Endodermal cell (in vitro differentiated cells): ENCODE measurements around the gene ZMAT3. TPM values are rescaled to one million over a fixed set of nuclear protein-coding genes. Genes with fewer than 3 reads are reported as not detected.
A peak's percentile ranks its signal among the peaks of the same experiment; 100 is the strongest.
"Not testable (repeated sequence)": the region's sequence is repeated elsewhere in the genome, so short reads cannot be mapped to it uniquely, and the experiment has no call there.

Source experiments
- DNase-seq: peaks from one replicate; pipeline ENCODE4 v3.0.0-alpha.2; 2017
- H3K27ac ChIP-seq: 2 replicates; pipeline ENCODE4 v1.5.1; 2013; ENCODE audit warnings: mild to moderate bottlenecking, low read depth, low read length, moderate library complexity
- H3K27me3 ChIP-seq: 2 replicates; pipeline ENCODE4 v1.6.1; 2013; ENCODE audit warnings: mild to moderate bottlenecking, low read length, moderate library complexity; ENCODE audit not compliant: insufficient read depth, control insufficient read depth, poor library complexity, severe bottlenecking
- H3K36me3 ChIP-seq: 2 replicates; pipeline ENCODE4 v1.7.0; 2013; ENCODE audit warnings: mild to moderate bottlenecking, low read length, moderate library complexity; ENCODE audit not compliant: control insufficient read depth, insufficient read depth
- H3K4me1 ChIP-seq: one replicate; pipeline ENCODE4 v1.7.0; 2013; ENCODE audit warnings: low read length; ENCODE audit not compliant: control insufficient read depth, insufficient read depth
- H3K4me3 ChIP-seq: 2 replicates; pipeline ENCODE4 v1.5.1; 2013; ENCODE audit warnings: mild to moderate bottlenecking, low read length, moderate library complexity
- H3K9ac ChIP-seq: 2 replicates; pipeline ENCODE4 v1.6.1; 2013; ENCODE audit warnings: mild to moderate bottlenecking, low read length, moderate library complexity; ENCODE audit not compliant: poor library complexity, severe bottlenecking; ENCODE audit errors: extremely low read depth
- H3K9me3 ChIP-seq: 2 replicates; pipeline ENCODE4 v1.6.1; 2013; ENCODE audit warnings: mild to moderate bottlenecking, low read length, moderate library complexity; ENCODE audit not compliant: control insufficient read depth
- H3K27ac Mint-ChIP-seq: 2 replicates; pipeline ENCODE4 v1.8.0; 2020; ENCODE audit warnings: mixed read lengths
- H3K27me3 Mint-ChIP-seq: 2 replicates; pipeline ENCODE4 v1.8.0; 2021; ENCODE audit warnings: mild to moderate bottlenecking, mixed read lengths; ENCODE audit not compliant: insufficient read depth
- H3K36me3 Mint-ChIP-seq: 2 replicates; pipeline ENCODE4 v1.8.0; 2020; ENCODE audit warnings: low read depth, mixed read lengths
- H3K4me1 Mint-ChIP-seq: 2 replicates; pipeline ENCODE4 v1.8.0; 2020; ENCODE audit warnings: mixed read lengths
- H3K4me3 Mint-ChIP-seq: 2 replicates; pipeline ENCODE4 v1.8.0; 2020; ENCODE audit warnings: mild to moderate bottlenecking, moderate library complexity, mixed read lengths
- H3K9me3 Mint-ChIP-seq: 2 replicates; pipeline ENCODE4 v1.8.0; 2020; ENCODE audit warnings: mild to moderate bottlenecking, mixed read lengths
- WGBS, 2 experiments: methylation state at CpG; one replicate each; pipeline versions ENCODE4 v1.1.5 to v1.1.7; 2013; ENCODE audit warnings: missing lambda C conversion rate in 2 of 2, mixed read lengths in 1 of 2; ENCODE audit not compliant: insufficient coverage in 1 of 2, insufficient read length in 1 of 2; 5-methylcytosine and 5-hydroxymethylcytosine counted together
- long read RNA-seq, 4 experiments: library from polyadenylated mRNA in 2 of 4; library from RNA in 1 of 4; library from capped mRNA in 1 of 4; stranded (forward) in 3 of 4; unstranded in 1 of 4; transcript quantifications; one replicate each; pipeline ENCODE4 v2.0.0, GENCODE V29; 2020 to 2021; ENCODE audit warnings: inconsistent platforms in 1 of 4
- polyA plus RNA-seq, 2 experiments: library from polyadenylated mRNA; stranded (reverse); fragments of 50-300 nt; gene quantifications; one replicate each; pipeline ENCODE4 v1.2.3, GENCODE V29; 2013
- total RNA-seq, 2 donors: library from RNA; stranded (reverse); fragmentation: NEBNext Ultra II Directional in 1 of 2; extraction: Animal tissue kit (Norgen Biotek cat#: 25700) in 1 of 2; gene quantifications; 2 replicates in 1 of 2; 3 replicates in 1 of 2; pipeline ENCODE4 v1.2.1, GENCODE V29; 2021
- TF ChIP-seq, protein P1 (sequence below): fragments of 200-600 bp; sonication (generic); conservative IDR thresholded peaks from 2 replicates; pipeline ENCODE4 v1.5.0; 2021; ENCODE audit warnings: antibody characterized with exemption, mild to moderate bottlenecking

Gene ZMAT3, protein sequence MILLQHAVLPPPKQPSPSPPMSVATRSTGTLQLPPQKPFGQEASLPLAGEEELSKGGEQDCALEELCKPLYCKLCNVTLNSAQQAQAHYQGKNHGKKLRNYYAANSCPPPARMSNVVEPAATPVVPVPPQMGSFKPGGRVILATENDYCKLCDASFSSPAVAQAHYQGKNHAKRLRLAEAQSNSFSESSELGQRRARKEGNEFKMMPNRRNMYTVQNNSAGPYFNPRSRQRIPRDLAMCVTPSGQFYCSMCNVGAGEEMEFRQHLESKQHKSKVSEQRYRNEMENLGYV
- 1 to 10 TPM; 5.8 to 6.7 TPM for total RNA-seq
- polyA plus RNA-seq (2013, experiment 1 of 2) = 18.1 TPM
- polyA plus RNA-seq (2013, experiment 2 of 2) = 17.1 TPM
- long read RNA-seq, experiment 1, partial matches to known transcripts = 0 of 4 reads
- long read RNA-seq, experiment 1, other reads (novel, unspliced or antisense) = 4 of 4 reads
- long read RNA-seq, experiment 2, full-length matches to known transcripts = 6 of 14 reads
- long read RNA-seq, experiment 2, partial matches to known transcripts = 1 of 14 reads
- long read RNA-seq, experiment 2, other reads (novel, unspliced or antisense) = 7 of 14 reads
- long read RNA-seq, experiment 3, partial matches to known transcripts = 0 of 3 reads
- long read RNA-seq, experiment 3, other reads (novel, unspliced or antisense) = 2 of 3 reads
- long read RNA-seq, experiment 4, partial matches to known transcripts = 0 of 8 reads
- long read RNA-seq, experiment 4, other reads (novel, unspliced or antisense) = 8 of 8 reads

DNA sequence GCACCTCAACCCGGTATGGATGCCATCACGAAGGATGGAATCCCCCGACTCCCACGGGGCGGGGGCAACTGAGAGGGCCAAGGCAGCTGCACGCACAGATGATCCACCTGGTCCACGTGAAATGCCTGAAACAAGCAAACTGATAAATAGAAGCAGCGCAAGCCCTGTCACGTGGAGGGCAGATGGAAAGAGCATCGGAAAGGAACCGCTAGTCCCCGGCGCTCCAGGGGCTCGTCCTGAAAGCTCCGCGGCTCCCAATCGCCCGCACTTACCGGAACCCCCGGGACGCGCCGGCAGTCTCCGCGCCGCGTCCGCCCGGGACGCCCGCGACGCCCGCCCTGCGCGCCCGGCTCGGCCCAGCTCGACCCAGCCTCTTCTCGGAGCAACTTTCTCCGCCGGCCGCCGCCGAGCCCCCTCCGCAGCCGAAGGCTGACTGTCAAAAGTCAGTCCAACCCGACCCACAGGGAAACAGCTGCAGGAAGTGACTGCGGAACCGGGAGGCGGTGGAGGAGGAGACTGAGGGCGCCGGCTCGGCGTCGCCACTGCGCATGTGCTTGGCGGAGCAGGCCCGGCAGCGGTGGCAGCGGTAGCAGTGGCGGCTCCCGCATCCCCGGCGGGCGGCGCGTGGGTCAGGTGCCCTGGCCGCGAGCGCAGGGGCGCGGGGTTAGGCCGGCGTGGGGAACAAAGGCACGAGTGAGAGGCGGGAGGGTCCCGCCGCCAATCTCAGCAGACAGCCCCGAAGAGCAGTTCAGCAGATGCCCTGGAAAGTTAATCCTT is at the start of gene ZMAT3:
Gene ZMAT3 (minus strand): TSS at position 487 of the 777 bp plus-strand sequence. CDS start 4,057 bp downstream, outside the sequence.
- Mint-ChIP-seq H3K9me3 (no peaks in the 10 kb centered on the region), H3K4me1 (peaks cover 3% of the 10 kb centered on the region), H3K27ac (peak within 1 kb of the TSS; percentile 71), H3K36me3 (peaks cover 5% of the 10 kb centered on the region), H3K27me3 (no peaks in the 10 kb centered on the region), H3K4me3 (peak within 1 kb of the TSS; percentile 93)
- 0 to 1% methylated on average over 19 to 80 of the region's 80 CpGs for WGBS, 2 experiments
- Histone ChIP-seq H3K4me3 (peak within 1 kb of the TSS; percentile 91), H3K4me1 (no peaks in the 10 kb centered on the region), H3K27ac (no peak within 1 kb of the TSS), H3K9me3 (no peaks in the 10 kb centered on the region), H3K9ac (peak within 1 kb of the TSS; percentile 39), H3K27me3 (no peaks in the 10 kb centered on the region), H3K36me3 (peaks cover 6% of the 10 kb centered on the region)
- TF ChIP-seq, protein P1, sequence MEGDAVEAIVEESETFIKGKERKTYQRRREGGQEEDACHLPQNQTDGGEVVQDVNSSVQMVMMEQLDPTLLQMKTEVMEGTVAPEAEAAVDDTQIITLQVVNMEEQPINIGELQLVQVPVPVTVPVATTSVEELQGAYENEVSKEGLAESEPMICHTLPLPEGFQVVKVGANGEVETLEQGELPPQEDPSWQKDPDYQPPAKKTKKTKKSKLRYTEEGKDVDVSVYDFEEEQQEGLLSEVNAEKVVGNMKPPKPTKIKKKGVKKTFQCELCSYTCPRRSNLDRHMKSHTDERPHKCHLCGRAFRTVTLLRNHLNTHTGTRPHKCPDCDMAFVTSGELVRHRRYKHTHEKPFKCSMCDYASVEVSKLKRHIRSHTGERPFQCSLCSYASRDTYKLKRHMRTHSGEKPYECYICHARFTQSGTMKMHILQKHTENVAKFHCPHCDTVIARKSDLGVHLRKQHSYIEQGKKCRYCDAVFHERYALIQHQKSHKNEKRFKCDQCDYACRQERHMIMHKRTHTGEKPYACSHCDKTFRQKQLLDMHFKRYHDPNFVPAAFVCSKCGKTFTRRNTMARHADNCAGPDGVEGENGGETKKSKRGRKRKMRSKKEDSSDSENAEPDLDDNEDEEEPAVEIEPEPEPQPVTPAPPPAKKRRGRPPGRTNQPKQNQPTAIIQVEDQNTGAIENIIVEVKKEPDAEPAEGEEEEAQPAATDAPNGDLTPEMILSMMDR = no peak
- peak; percentile 95 for DNase-seq

DNA sequence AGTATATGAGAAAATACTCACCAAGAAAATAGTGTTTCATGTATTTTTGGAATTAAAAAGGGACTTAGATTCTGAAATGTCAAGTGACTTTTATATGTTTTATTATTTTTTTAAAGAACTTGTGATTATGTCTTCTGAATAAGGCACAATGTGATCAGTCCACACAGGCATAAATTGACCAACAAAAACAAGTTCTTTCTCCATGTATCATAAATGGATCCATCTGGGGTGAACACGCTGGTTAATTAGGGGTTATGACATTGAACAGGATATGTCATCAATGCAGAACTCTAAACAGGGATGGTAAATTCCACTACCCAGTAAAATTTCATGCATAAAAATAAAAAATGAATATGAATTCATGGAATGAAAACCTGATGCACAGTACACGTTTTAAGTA is 45.2 kb upstream of the ZMAT3 start:
- Histone ChIP-seq H3K27ac (no peak overlapping the region), H3K4me3 (no peak overlapping the region), H3K36me3 (no peaks in the 10 kb centered on the region), H3K4me1 (no peaks in the 10 kb centered on the region), H3K9ac (no peak overlapping the region), H3K9me3 (no peaks in the 10 kb centered on the region), H3K27me3 (no peaks in the 10 kb centered on the region)
- H3K27ac Mint-ChIP-seq = no peak overlapping the region
- DNase-seq = no peak
- WGBS, 2 experiments = 85% methylated on average over 1 of the region's 2 CpGs; no CpG with 5 or more reads in 1 of the 2 experiments
- peaks cover 2% of the 10 kb centered on the region for H3K27me3 Mint-ChIP-seq
- TF ChIP-seq, protein P1 = no peak
- no peaks in the 10 kb centered on the region for H3K4me1 Mint-ChIP-seq
- H3K9me3 Mint-ChIP-seq = peaks cover 15% of the 10 kb centered on the region
- no peak overlapping the region for H3K4me3 Mint-ChIP-seq
- peaks cover 3% of the 10 kb centered on the region for H3K36me3 Mint-ChIP-seq

DNA sequence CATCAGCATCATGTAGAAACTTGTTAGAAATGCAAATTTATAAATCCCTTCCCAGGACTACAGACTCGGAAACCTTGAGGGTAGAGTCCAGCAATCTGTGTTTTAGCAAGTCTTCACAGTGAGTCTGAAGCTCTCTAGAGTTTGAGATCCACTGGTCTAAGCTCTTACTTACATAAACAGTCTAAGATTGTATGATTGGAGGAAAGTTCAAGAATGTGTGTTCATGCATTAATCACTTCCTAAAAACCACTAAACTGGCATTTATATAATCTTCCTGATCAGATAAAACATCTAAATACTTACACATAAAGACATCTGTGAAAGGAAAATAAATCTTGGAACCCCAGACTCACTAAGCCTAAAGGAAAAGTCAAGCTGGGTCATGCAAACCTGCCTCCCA is 43.8 kb upstream of the ZMAT3 start:
- not testable (repeated sequence) for H3K27ac ChIP-seq, H3K36me3 ChIP-seq, H3K4me3 Mint-ChIP-seq, H3K4me1 Mint-ChIP-seq, H3K27me3 Mint-ChIP-seq, H3K27ac Mint-ChIP-seq, H3K36me3 Mint-ChIP-seq, H3K27me3 ChIP-seq, H3K9ac ChIP-seq, DNase-seq, H3K4me3 ChIP-seq, H3K9me3 ChIP-seq, H3K4me1 ChIP-seq
- H3K9me3 Mint-ChIP-seq = peaks cover 15% of the 10 kb centered on the region
- 93 to 100% methylated on average over 1 of the region's 1 CpG for WGBS, 2 experiments
